ENCODE data around the gene RYR3.

- TF ChIP-seq CTCF (IDR thresholded peaks at IDR 0.05; ENCODE audit: low read length) (no peak), EZH2 (optimal IDR thresholded peaks at IDR 0.05; ENCODE audit: low read depth, low read length) (no peak)
Measured at GRCh38 chr15:33424025-33424424, 113.3 kb downstream of the RYR3 start.
